ENCODE results near the gene GCK.

DNA sequence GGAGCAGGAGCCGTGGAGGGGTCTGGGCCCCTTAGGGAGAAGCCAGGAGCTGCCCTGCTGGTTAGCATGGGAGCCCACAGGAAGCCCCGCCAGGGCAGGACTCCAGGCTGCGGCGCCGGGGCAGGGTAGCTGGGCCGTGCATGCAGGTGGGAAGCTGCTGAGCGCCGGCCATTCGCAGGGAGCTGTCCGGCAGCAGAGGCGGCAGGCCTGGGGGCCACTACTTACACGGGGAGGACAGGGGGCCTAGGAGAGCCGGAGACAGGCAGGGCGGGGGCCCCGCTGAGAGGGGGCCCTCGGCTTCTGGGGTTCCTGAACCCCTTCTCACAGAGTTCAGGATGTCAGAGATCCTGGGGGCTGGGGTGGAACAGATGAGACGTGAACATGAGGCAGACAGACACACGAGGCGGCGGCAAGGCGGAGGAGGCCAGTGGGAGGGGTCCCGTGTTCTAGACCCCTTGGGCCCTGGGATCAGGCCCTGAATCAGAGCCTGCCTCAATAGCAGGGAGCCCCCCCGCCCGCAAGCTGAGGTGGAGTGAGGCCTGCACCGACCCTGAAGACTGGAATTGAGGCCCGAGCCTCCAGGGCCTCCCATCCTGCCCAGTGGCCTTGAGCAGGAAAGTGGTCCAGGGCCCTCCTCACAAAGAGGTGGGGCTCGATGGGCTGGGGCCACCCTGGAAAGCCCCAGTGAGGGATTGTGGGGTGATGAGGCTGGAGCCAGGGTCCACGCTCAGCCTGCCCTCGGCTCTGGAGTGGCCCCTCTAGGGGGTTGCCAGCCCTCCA, 39.5 kb upstream of the GCK start:
- TF ChIP-seq POLR2AphosphoS5 (IDR thresholded peaks at IDR 0.05; ENCODE audit: low read depth, low read length) (no peak), TAF1 (IDR thresholded peaks at IDR 0.05; ENCODE audit: borderline replicate concordance, insufficient read depth, low read length) (no peak), SIN3A (IDR thresholded peaks at IDR 0.05; ENCODE audit: borderline replicate concordance, insufficient read depth, low read length) (no peak), FOXP2 (optimal IDR thresholded peaks at IDR 0.05; ENCODE audit: borderline replicate concordance, extremely low read depth, extremely low read length, insufficient read depth) (no peak)
- TF ChIP-seq, protein P1, sequence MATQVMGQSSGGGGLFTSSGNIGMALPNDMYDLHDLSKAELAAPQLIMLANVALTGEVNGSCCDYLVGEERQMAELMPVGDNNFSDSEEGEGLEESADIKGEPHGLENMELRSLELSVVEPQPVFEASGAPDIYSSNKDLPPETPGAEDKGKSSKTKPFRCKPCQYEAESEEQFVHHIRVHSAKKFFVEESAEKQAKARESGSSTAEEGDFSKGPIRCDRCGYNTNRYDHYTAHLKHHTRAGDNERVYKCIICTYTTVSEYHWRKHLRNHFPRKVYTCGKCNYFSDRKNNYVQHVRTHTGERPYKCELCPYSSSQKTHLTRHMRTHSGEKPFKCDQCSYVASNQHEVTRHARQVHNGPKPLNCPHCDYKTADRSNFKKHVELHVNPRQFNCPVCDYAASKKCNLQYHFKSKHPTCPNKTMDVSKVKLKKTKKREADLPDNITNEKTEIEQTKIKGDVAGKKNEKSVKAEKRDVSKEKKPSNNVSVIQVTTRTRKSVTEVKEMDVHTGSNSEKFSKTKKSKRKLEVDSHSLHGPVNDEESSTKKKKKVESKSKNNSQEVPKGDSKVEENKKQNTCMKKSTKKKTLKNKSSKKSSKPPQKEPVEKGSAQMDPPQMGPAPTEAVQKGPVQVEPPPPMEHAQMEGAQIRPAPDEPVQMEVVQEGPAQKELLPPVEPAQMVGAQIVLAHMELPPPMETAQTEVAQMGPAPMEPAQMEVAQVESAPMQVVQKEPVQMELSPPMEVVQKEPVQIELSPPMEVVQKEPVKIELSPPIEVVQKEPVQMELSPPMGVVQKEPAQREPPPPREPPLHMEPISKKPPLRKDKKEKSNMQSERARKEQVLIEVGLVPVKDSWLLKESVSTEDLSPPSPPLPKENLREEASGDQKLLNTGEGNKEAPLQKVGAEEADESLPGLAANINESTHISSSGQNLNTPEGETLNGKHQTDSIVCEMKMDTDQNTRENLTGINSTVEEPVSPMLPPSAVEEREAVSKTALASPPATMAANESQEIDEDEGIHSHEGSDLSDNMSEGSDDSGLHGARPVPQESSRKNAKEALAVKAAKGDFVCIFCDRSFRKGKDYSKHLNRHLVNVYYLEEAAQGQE (IDR thresholded peaks at IDR 0.05; ENCODE audit: insufficient read depth in 1 of 2, low read depth in 2 of 2, low read length in 2 of 2): no peak
